H9 (cell line): Measurements from ENCODE around the gene PMS1. TPM values are rescaled to one million over a fixed set of nuclear protein-coding genes. Genes with fewer than 3 reads are reported as not detected.

Experiments
- DNase-seq: peaks from one replicate; pipeline ENCODE4 v3.0.0-alpha.2; 2017
- H2AFZ ChIP-seq: one replicate; pipeline ENCODE4 v1.6.1; 2013; ENCODE audit warnings: mild to moderate bottlenecking, low read length, control low read depth, moderate library complexity
- H2AK5ac ChIP-seq: 2 replicates; pipeline ENCODE4 v1.6.1; 2013; ENCODE audit warnings: low read length, control low read depth, mixed read lengths; ENCODE audit not compliant: insufficient read length
- H2BK120ac ChIP-seq: one replicate; pipeline ENCODE4 v1.6.1; 2013; ENCODE audit warnings: low read depth, mild to moderate bottlenecking, low read length, control low read depth, inconsistent platforms; ENCODE audit not compliant: poor library complexity, severe bottlenecking
- H2BK12ac ChIP-seq: 2 replicates; pipeline ENCODE4 v1.6.1; 2013; ENCODE audit warnings: low read length, control low read depth, mixed read lengths, low read depth; ENCODE audit not compliant: insufficient read length
- H2BK15ac ChIP-seq: 2 replicates; pipeline ENCODE4 v1.6.1; 2013; ENCODE audit warnings: low read depth, low read length, control low read depth
- H2BK20ac ChIP-seq: one replicate; pipeline ENCODE4 v1.6.1; 2013; ENCODE audit warnings: low read depth, mild to moderate bottlenecking, low read length, control low read depth, inconsistent platforms; ENCODE audit not compliant: poor library complexity, severe bottlenecking
- H2BK5ac ChIP-seq: 2 replicates; pipeline ENCODE4 v1.6.1; 2013; ENCODE audit warnings: low read length, control low read depth, mixed read lengths; ENCODE audit not compliant: insufficient read length
- H3K14ac ChIP-seq: 2 replicates; pipeline ENCODE4 v1.6.1; 2013; ENCODE audit warnings: low read length, control low read depth; ENCODE audit not compliant: insufficient read depth
- H3K18ac ChIP-seq: 2 replicates; pipeline ENCODE4 v1.6.1; 2013; ENCODE audit warnings: low read depth, mild to moderate bottlenecking, mixed read lengths, low read length, control low read depth; ENCODE audit not compliant: insufficient read length
- H3K23ac ChIP-seq: 2 replicates; pipeline ENCODE4 v1.6.1; 2013; ENCODE audit warnings: low read length, control low read depth, mixed read lengths, low read depth; ENCODE audit not compliant: insufficient read length
- H3K23me2 ChIP-seq: 2 replicates; pipeline ENCODE4 v1.6.1; 2013; ENCODE audit warnings: low read depth, mild to moderate bottlenecking, mixed read lengths, low read length, control low read depth; ENCODE audit not compliant: insufficient read length, poor library complexity, severe bottlenecking
- H3K27ac ChIP-seq: 2 replicates; pipeline ENCODE4 v1.5.1; 2013; ENCODE audit warnings: low read length, control low read depth, mixed read lengths, low read depth; ENCODE audit not compliant: insufficient read length
- H3K27me3 ChIP-seq: 2 replicates; pipeline ENCODE4 v1.6.1; 2013; ENCODE audit warnings: low read length, control low read depth, inconsistent platforms; ENCODE audit not compliant: insufficient read depth
- H3K4ac ChIP-seq: 2 replicates; pipeline ENCODE4 v1.6.1; 2013; ENCODE audit warnings: low read depth, mild to moderate bottlenecking, control low read depth, inconsistent platforms, low read length, moderate library complexity
- H3K4me1 ChIP-seq: 2 replicates; pipeline ENCODE4 v1.6.1; 2013; ENCODE audit warnings: low read length, control low read depth, inconsistent platforms; ENCODE audit not compliant: insufficient read depth
- H3K4me2 ChIP-seq: 2 replicates; pipeline ENCODE4 v1.6.1; 2013; ENCODE audit warnings: low read length, control low read depth, mixed read lengths; ENCODE audit not compliant: insufficient read length, insufficient read depth
- H3K56ac ChIP-seq: 2 replicates; pipeline ENCODE4 v1.6.1; 2013; ENCODE audit warnings: low read depth, mild to moderate bottlenecking, mixed read lengths, low read length, control low read depth; ENCODE audit not compliant: insufficient read length
- H3K79me1 ChIP-seq: 2 replicates; pipeline ENCODE4 v1.6.1; 2013; ENCODE audit warnings: low read depth, mild to moderate bottlenecking, moderate library complexity, low read length, control low read depth, inconsistent platforms; ENCODE audit not compliant: insufficient read depth, poor library complexity, severe bottlenecking
- H3K79me2 ChIP-seq: 2 replicates; pipeline ENCODE4 v1.6.1; 2013; ENCODE audit warnings: low read length, control low read depth, inconsistent platforms; ENCODE audit not compliant: insufficient read depth
- H3K9ac ChIP-seq: 2 replicates; pipeline ENCODE4 v1.6.1; 2013; ENCODE audit warnings: low read length, control low read depth, mixed read lengths; ENCODE audit not compliant: insufficient read length; ENCODE audit errors: extremely low read depth
- H3K9me3 ChIP-seq: one replicate; pipeline ENCODE4 v1.6.1; 2013; ENCODE audit warnings: low read depth, low read length, inconsistent platforms; ENCODE audit not compliant: control insufficient read depth
- H3T11ph ChIP-seq: one replicate; pipeline ENCODE4 v1.6.1; 2013; ENCODE audit warnings: mild to moderate bottlenecking, low read length, control low read depth, inconsistent platforms
- H4K20me1 ChIP-seq: one replicate; pipeline ENCODE4 v1.6.1; 2013; ENCODE audit not compliant: control insufficient read depth, insufficient read length, insufficient read depth
- H4K5ac ChIP-seq: 2 replicates; pipeline ENCODE4 v1.6.1; 2013; ENCODE audit warnings: low read depth, mild to moderate bottlenecking, mixed read lengths, low read length, control low read depth; ENCODE audit not compliant: insufficient read length
- H4K8ac ChIP-seq: replicated peaks from 2 replicates; pipeline ENCODE4 v1.6.1; 2013; ENCODE audit warnings: low read length, control low read depth, mixed read lengths, low read depth; ENCODE audit not compliant: insufficient read length
- H4K91ac ChIP-seq: 2 replicates; pipeline ENCODE4 v1.6.1; 2013; ENCODE audit warnings: low read depth, mild to moderate bottlenecking, moderate library complexity, mixed read lengths, low read length, control low read depth; ENCODE audit not compliant: insufficient read length
- H3K27ac Mint-ChIP-seq, 3 experiments: 2 replicates in 2 of 3; 3 replicates in 1 of 3; pipeline ENCODE4 v1.8.0; 2020 to 2021; ENCODE audit warnings: mixed read lengths in 3 of 3, mild to moderate bottlenecking in 1 of 3, moderate library complexity in 1 of 3
- H3K27me3 Mint-ChIP-seq: 2 replicates; pipeline ENCODE4 v1.8.0; 2021; ENCODE audit warnings: low read depth, mild to moderate bottlenecking, moderate library complexity, mixed read lengths
- H3K36me3 Mint-ChIP-seq, 3 experiments: 2 replicates in 2 of 3; 3 replicates in 1 of 3; pipeline ENCODE4 v1.8.0; 2020 to 2021; ENCODE audit warnings: low read depth in 3 of 3, mixed read lengths in 3 of 3; ENCODE audit not compliant: insufficient read depth in 1 of 3
- H3K4me1 Mint-ChIP-seq, 2 experiments: 2 replicates each; pipeline ENCODE4 v1.8.0; 2020; ENCODE audit warnings: mixed read lengths in 2 of 2
- H3K4me3 Mint-ChIP-seq, 2 experiments: 2 replicates in 1 of 2; 3 replicates in 1 of 2; pipeline ENCODE4 v1.8.0; 2020 to 2021; ENCODE audit warnings: mild to moderate bottlenecking in 2 of 2, mixed read lengths in 2 of 2, moderate library complexity in 1 of 2
- H3K9me3 Mint-ChIP-seq, 2 experiments: 2 replicates in 1 of 2; 3 replicates in 1 of 2; pipeline ENCODE4 v1.8.0; 2020; ENCODE audit warnings: mild to moderate bottlenecking in 2 of 2, mixed read lengths in 2 of 2, moderate library complexity in 1 of 2
- CTCF ChIP-seq: fragments of 200-600 bp; sonication (generic); conservative IDR thresholded peaks from 3 replicates; pipeline ENCODE4 v1.8.0; 2021; ENCODE audit warnings: antibody characterized with exemption, mild to moderate bottlenecking
- WGBS: extraction: QIAGEN DNeasy Blood & Tissue Kit; methylation state at CpG from one replicate; pipeline ENCODE4 v1.1.7; 2013; ENCODE audit warnings: missing lambda C conversion rate, low lambda C conversion rate, mixed read lengths; ENCODE audit not compliant: insufficient read length; ENCODE audit errors: extremely low coverage; 5-methylcytosine and 5-hydroxymethylcytosine counted together
- total RNA-seq: library from RNA; stranded (reverse); gene quantifications from 2 replicates; pipeline ENCODE4 v1.2.1, GENCODE V29; 2021

PMS1 gene
- total RNA-seq, 1 experiment from 2014 or later = 47.2 TPM

GRCh38 chr2:189851174-189851826 is 67.0 kb downstream of the PMS1 start:
- H3K56ac ChIP-seq = no peak overlapping the region
- H3K4me1 Mint-ChIP-seq = peaks cover 23 to 42% of the 10 kb centered on the region in 2 experiments
- no peak overlapping the region for H4K5ac ChIP-seq
- no peak overlapping the region for H2AK5ac ChIP-seq
- no peak overlapping the region for H3K4me2 ChIP-seq
- H3K18ac ChIP-seq = no peak overlapping the region
- H3K36me3 Mint-ChIP-seq = peaks cover 10 to 37% (median 36%) of the 10 kb centered on the region in 3 experiments; a peak in 6 of 7 replicates
- peak overlapping the region in 1 of 2 experiments; percentile 41; a peak in 1 of 5 replicates for H3K4me3 Mint-ChIP-seq
- no peak overlapping the region for H3K9ac ChIP-seq
- H4K8ac ChIP-seq = no peak overlapping the region
- H2BK12ac ChIP-seq = no peak overlapping the region
- H3K9me3 ChIP-seq = no peaks in the 10 kb centered on the region
- H3K14ac ChIP-seq = no peak overlapping the region
- H3K27ac Mint-ChIP-seq = peak overlapping the region in 2 of 3 experiments; percentile 10 to 96; a peak in 4 of 7 replicates
- no peak overlapping the region for H2BK15ac ChIP-seq
- H2BK5ac ChIP-seq = no peak overlapping the region
- H3K9me3 Mint-ChIP-seq = no peaks in the 10 kb centered on the region
- H3K4me1 ChIP-seq = no peaks in the 10 kb centered on the region; the same call in 1 of the 2 replicates
- TF ChIP-seq CTCF = no peak
- no CpG with 5 or more reads among the region's 1 CpG for WGBS
- no peaks in the 10 kb centered on the region for H3K27me3 Mint-ChIP-seq
- no peak overlapping the region for H4K91ac ChIP-seq
- no peaks in the 10 kb centered on the region for H3K79me1 ChIP-seq
- no peak overlapping the region for H3K27ac ChIP-seq
- H3K4ac ChIP-seq = no peak overlapping the region
- H3K27me3 ChIP-seq = no peaks in the 10 kb centered on the region
- H2BK20ac ChIP-seq = no peak overlapping the region
- no peak for DNase-seq
- H3K23ac ChIP-seq = no peak overlapping the region
- no peak overlapping the region for H2AFZ ChIP-seq
- H3T11ph ChIP-seq = no peak overlapping the region
- H3K79me2 ChIP-seq = no peaks in the 10 kb centered on the region
- H4K20me1 ChIP-seq = no peaks in the 10 kb centered on the region
- no peak overlapping the region for H2BK120ac ChIP-seq
- H3K23me2 ChIP-seq = no peaks in the 10 kb centered on the region
